ENCODE results near the gene GRIK4.

DNA sequence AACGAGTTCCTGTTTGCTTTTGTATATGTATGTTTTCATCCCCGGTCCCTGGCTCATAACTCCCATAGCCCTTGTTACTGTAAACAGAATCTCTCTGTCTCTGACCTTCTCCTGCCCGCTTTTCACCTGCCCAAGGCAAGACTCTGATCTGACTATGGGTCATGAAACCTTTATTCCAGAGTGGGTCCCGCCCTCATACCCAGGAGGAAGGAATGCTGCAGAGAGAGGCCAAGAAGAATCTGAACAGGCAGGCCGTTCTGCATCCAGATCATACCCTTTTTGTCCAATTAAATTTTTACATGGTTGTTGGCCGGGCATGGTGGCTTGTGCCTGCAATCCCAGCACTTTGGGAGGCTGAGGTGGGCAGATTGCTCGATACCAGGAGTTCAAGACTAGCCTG lies 39.6 kb downstream of the GRIK4 start:
- no peak for TF ChIP-seq POLR2A (IDR thresholded peaks at IDR 0.05; ENCODE audit: low read depth, low read length)
- TF ChIP-seq, protein P1, sequence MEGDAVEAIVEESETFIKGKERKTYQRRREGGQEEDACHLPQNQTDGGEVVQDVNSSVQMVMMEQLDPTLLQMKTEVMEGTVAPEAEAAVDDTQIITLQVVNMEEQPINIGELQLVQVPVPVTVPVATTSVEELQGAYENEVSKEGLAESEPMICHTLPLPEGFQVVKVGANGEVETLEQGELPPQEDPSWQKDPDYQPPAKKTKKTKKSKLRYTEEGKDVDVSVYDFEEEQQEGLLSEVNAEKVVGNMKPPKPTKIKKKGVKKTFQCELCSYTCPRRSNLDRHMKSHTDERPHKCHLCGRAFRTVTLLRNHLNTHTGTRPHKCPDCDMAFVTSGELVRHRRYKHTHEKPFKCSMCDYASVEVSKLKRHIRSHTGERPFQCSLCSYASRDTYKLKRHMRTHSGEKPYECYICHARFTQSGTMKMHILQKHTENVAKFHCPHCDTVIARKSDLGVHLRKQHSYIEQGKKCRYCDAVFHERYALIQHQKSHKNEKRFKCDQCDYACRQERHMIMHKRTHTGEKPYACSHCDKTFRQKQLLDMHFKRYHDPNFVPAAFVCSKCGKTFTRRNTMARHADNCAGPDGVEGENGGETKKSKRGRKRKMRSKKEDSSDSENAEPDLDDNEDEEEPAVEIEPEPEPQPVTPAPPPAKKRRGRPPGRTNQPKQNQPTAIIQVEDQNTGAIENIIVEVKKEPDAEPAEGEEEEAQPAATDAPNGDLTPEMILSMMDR (conservative IDR thresholded peaks at IDR 0.05; ENCODE audit: low read depth, low read length): no peak
- no peak for TF ChIP-seq BHLHE40 (IDR thresholded peaks at IDR 0.05; ENCODE audit: low read depth, low read length)
- no peak for TF ChIP-seq RFX5 (IDR thresholded peaks at IDR 0.05; ENCODE audit: low read depth, low read length)
- TF ChIP-seq RAD21 (IDR thresholded peaks at IDR 0.05; ENCODE audit: low read length): no peak
- no peak for TF ChIP-seq MXI1 (IDR thresholded peaks at IDR 0.05; ENCODE audit: borderline replicate concordance, low read depth, low read length)
- TF ChIP-seq, protein P2, sequence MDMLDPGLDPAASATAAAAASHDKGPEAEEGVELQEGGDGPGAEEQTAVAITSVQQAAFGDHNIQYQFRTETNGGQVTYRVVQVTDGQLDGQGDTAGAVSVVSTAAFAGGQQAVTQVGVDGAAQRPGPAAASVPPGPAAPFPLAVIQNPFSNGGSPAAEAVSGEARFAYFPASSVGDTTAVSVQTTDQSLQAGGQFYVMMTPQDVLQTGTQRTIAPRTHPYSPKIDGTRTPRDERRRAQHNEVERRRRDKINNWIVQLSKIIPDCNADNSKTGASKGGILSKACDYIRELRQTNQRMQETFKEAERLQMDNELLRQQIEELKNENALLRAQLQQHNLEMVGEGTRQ (IDR thresholded peaks at IDR 0.05; ENCODE audit: low read depth, low read length): no peak
- no peak for TF ChIP-seq CHD1 (IDR thresholded peaks at IDR 0.05; ENCODE audit: low read depth, low read length)
- TF ChIP-seq, protein P3, sequence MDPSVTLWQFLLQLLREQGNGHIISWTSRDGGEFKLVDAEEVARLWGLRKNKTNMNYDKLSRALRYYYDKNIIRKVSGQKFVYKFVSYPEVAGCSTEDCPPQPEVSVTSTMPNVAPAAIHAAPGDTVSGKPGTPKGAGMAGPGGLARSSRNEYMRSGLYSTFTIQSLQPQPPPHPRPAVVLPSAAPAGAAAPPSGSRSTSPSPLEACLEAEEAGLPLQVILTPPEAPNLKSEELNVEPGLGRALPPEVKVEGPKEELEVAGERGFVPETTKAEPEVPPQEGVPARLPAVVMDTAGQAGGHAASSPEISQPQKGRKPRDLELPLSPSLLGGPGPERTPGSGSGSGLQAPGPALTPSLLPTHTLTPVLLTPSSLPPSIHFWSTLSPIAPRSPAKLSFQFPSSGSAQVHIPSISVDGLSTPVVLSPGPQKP (IDR thresholded peaks at IDR 0.05; ENCODE audit: borderline replicate concordance, low read depth, low read length): no peak
- TF ChIP-seq SMC3 (IDR thresholded peaks at IDR 0.05; ENCODE audit: low read depth, low read length): no peak
- TF ChIP-seq CEBPB (IDR thresholded peaks at IDR 0.05; ENCODE audit: low read depth, low read length): no peak
- TF ChIP-seq MAFK (IDR thresholded peaks at IDR 0.05; ENCODE audit: low read depth, low read length): no peak
- no peak for TF ChIP-seq NFE2L2 (IDR thresholded peaks at IDR 0.05; ENCODE audit: low read depth, low read length)
